Measurements from ENCODE around the gene THUMPD1. TPM values are rescaled to one million over a fixed set of nuclear protein-coding genes. Genes with fewer than 3 reads are reported as not detected.
A peak's percentile ranks its signal among the peaks of the same experiment; 100 is the strongest.

The THUMPD1 gene
- 10 to 100 TPM; 39.2 to 43.8 TPM for total RNA-seq

GRCh38 chr16:20741554-20742285, at the start of gene THUMPD1:
TSS of gene THUMPD1 (minus strand) at chr16:20741818. CDS start at chr16:20741739, 79 bp downstream.
- peak within 1 kb of the TSS; percentile 98 for H3K27ac Mint-ChIP-seq
- ChIA-PET CTCF (interaction anchor here (0.9 to 1.8 kb wide), 4 partner anchors 21 to 107 kb away, joined by 3 to 10 read pairs (median 4); partner anchors contain the start of gene ACSM3), POLR2A (interaction anchor here (0.6 to 2.6 kb wide), 7 partner anchors 10 to 1675 kb away, joined by 3 to 19 read pairs (median 4); partner anchors contain the start of genes ACSM3 and COQ7)
- peak; percentile 99 for DNase-seq
- peak; percentile 96 for ATAC-seq
- peak within 1 kb of the TSS; percentile 94 for H3K4me3 Mint-ChIP-seq
- H3K4me1 Mint-ChIP-seq (ENCODE audit: low read depth) = peaks cover 25% of the 10 kb centered on the region
- H3K9me3 Mint-ChIP-seq (ENCODE audit: insufficient read depth) = peaks cover under 1% of the 10 kb centered on the region
- peaks cover 15% of the 10 kb centered on the region for H3K36me3 Mint-ChIP-seq (ENCODE audit: low read depth)
- H3K27me3 Mint-ChIP-seq (ENCODE audit: low read depth) = no peaks in the 10 kb centered on the region

- H3K36me3 Mint-ChIP-seq (ENCODE audit: low read depth) = no peaks in the 10 kb centered on the region
- H3K4me1 Mint-ChIP-seq (ENCODE audit: low read depth) = no peaks in the 10 kb centered on the region
- ChIA-PET CTCF (no interaction called here), POLR2A (no interaction called here)
- H3K27ac Mint-ChIP-seq = no peak overlapping the region
- no peak for ATAC-seq
- DNase-seq = no peak
- no peaks in the 10 kb centered on the region for H3K27me3 Mint-ChIP-seq (ENCODE audit: low read depth)
- H3K9me3 Mint-ChIP-seq (ENCODE audit: insufficient read depth) = no peaks in the 10 kb centered on the region
- H3K4me3 Mint-ChIP-seq = no peak overlapping the region
These were observed 47.5 kb upstream of the THUMPD1 start for GRCh38 chr16:20789130-20789529.

- no peak for ATAC-seq
- Mint-ChIP-seq H3K27ac (no peak overlapping the region), H3K4me3 (no peak overlapping the region), H3K27me3 (ENCODE audit: low read depth) (no peaks in the 10 kb centered on the region), H3K36me3 (ENCODE audit: low read depth) (no peaks in the 10 kb centered on the region), H3K4me1 (ENCODE audit: low read depth) (no peaks in the 10 kb centered on the region), H3K9me3 (ENCODE audit: insufficient read depth) (no peaks in the 10 kb centered on the region)
- POLR2A ChIA-PET = no interaction called here
- DNase-seq = no peak
- CTCF ChIA-PET = interaction anchor here (1.5 kb wide), 1 partner anchor 9 kb away, joined by 6 read pairs; no protein-coding TSS in a partner anchor
These were observed 42.6 kb upstream of the THUMPD1 start for GRCh38 chr16:20784204-20784603.

GRCh38 chr16:20782470-20782869, 40.9 kb upstream of the THUMPD1 start:
- DNase-seq = no peak
- no peak for ATAC-seq
- H3K4me1 Mint-ChIP-seq (ENCODE audit: low read depth) = no peaks in the 10 kb centered on the region
- H3K27me3 Mint-ChIP-seq (ENCODE audit: low read depth) = no peaks in the 10 kb centered on the region
- H3K9me3 Mint-ChIP-seq (ENCODE audit: insufficient read depth) = no peaks in the 10 kb centered on the region
- ChIA-PET POLR2A (no interaction called here), CTCF (no interaction called here)
- no peak overlapping the region for H3K27ac Mint-ChIP-seq
- peaks cover 2% of the 10 kb centered on the region for H3K36me3 Mint-ChIP-seq (ENCODE audit: low read depth)
- H3K4me3 Mint-ChIP-seq = no peak overlapping the region

GRCh38 chr16:20781697-20782096, 40.1 kb upstream of the THUMPD1 start:
- H3K9me3 Mint-ChIP-seq (ENCODE audit: insufficient read depth) = no peaks in the 10 kb centered on the region
- H3K27ac Mint-ChIP-seq = no peak overlapping the region
- CTCF ChIA-PET = interaction anchor here (0.6 to 1.0 kb wide), 3 partner anchors 9 to 339 kb away, joined by 3 read pairs; no protein-coding TSS in a partner anchor
- no peaks in the 10 kb centered on the region for H3K4me1 Mint-ChIP-seq (ENCODE audit: low read depth)
- H3K4me3 Mint-ChIP-seq = no peak overlapping the region
- POLR2A ChIA-PET = no interaction called here
- DNase-seq (no peak), ATAC-seq (no peak)
- H3K36me3 Mint-ChIP-seq (ENCODE audit: low read depth) = peaks cover 3% of the 10 kb centered on the region
- H3K27me3 Mint-ChIP-seq (ENCODE audit: low read depth) = no peaks in the 10 kb centered on the region

GRCh38 chr16:20774703-20775362, 33.2 kb upstream of the THUMPD1 start:
- peaks cover 3% of the 10 kb centered on the region for H3K36me3 Mint-ChIP-seq (ENCODE audit: low read depth)
- no peaks in the 10 kb centered on the region for H3K9me3 Mint-ChIP-seq (ENCODE audit: insufficient read depth)
- peak; percentile 77 for DNase-seq
- H3K27ac Mint-ChIP-seq = no peak overlapping the region
- ATAC-seq = peak; percentile 98
- ChIA-PET POLR2A (interaction anchor here (0.7 kb wide), 1 partner anchor 198 kb away, joined by 3 read pairs; no protein-coding TSS in a partner anchor), CTCF (interaction anchor here (0.6 to 3.3 kb wide), 12 partner anchors 10 to 386 kb away, joined by 3 to 35 read pairs (median 4); partner anchors contain the start of genes ACSM3, ERI2 and REXO5)
- no peaks in the 10 kb centered on the region for H3K27me3 Mint-ChIP-seq (ENCODE audit: low read depth)
- no peaks in the 10 kb centered on the region for H3K4me1 Mint-ChIP-seq (ENCODE audit: low read depth)
- no peak overlapping the region for H3K4me3 Mint-ChIP-seq

- POLR2A ChIA-PET = interaction anchor here (0.7 kb wide), 1 partner anchor 105 kb away, joined by 3 read pairs; no protein-coding TSS in a partner anchor
- Mint-ChIP-seq H3K27ac (no peak overlapping the region), H3K4me1 (ENCODE audit: low read depth) (no peaks in the 10 kb centered on the region), H3K36me3 (ENCODE audit: low read depth) (peaks cover 3% of the 10 kb centered on the region), H3K4me3 (no peak overlapping the region), H3K9me3 (ENCODE audit: insufficient read depth) (no peaks in the 10 kb centered on the region), H3K27me3 (ENCODE audit: low read depth) (no peaks in the 10 kb centered on the region)
- no peak for ATAC-seq
- no peak for DNase-seq
- CTCF ChIA-PET = interaction anchor here (1.6 to 3.3 kb wide), 2 partner anchors 9 to 14 kb away, joined by 8 to 35 read pairs; partner anchors contain the start of gene ACSM3
These were observed 32.1 kb upstream of the THUMPD1 start for GRCh38 chr16:20773679-20774078.

GRCh38 chr16:20768818-20769217, 27.2 kb upstream of the THUMPD1 start:
- Mint-ChIP-seq H3K4me3 (no peak overlapping the region), H3K36me3 (ENCODE audit: low read depth) (no peaks in the 10 kb centered on the region), H3K4me1 (ENCODE audit: low read depth) (peaks cover 10% of the 10 kb centered on the region), H3K27me3 (ENCODE audit: low read depth) (no peaks in the 10 kb centered on the region), H3K27ac (no peak overlapping the region), H3K9me3 (ENCODE audit: insufficient read depth) (no peaks in the 10 kb centered on the region)
- POLR2A ChIA-PET = no interaction called here
- DNase-seq (no peak), ATAC-seq (no peak)
- CTCF ChIA-PET = no interaction called here

GRCh38 chr16:20768121-20768520, 26.5 kb upstream of the THUMPD1 start:
- POLR2A ChIA-PET = no interaction called here
- Mint-ChIP-seq H3K4me1 (ENCODE audit: low read depth) (peaks cover 17% of the 10 kb centered on the region), H3K36me3 (ENCODE audit: low read depth) (peaks cover 3% of the 10 kb centered on the region), H3K27me3 (ENCODE audit: low read depth) (no peaks in the 10 kb centered on the region), H3K4me3 (no peak overlapping the region), H3K9me3 (ENCODE audit: insufficient read depth) (no peaks in the 10 kb centered on the region), H3K27ac (no peak overlapping the region)
- no peak for ATAC-seq
- CTCF ChIA-PET = no interaction called here
- DNase-seq = no peak

GRCh38 chr16:20767577-20767976, 26.0 kb upstream of the THUMPD1 start:
- ATAC-seq = no peak
- H3K4me1 Mint-ChIP-seq (ENCODE audit: low read depth) = peaks cover 22% of the 10 kb centered on the region
- POLR2A ChIA-PET = no interaction called here

GRCh38 chr16:20766294-20766693, 24.7 kb upstream of the THUMPD1 start:
- H3K27me3 Mint-ChIP-seq (ENCODE audit: low read depth) = no peaks in the 10 kb centered on the region
- CTCF ChIA-PET = interaction anchor here (2.8 to 4.4 kb wide), 2 partner anchors 9 to 26 kb away, joined by 10 to 35 read pairs; no protein-coding TSS in a partner anchor
- no peak overlapping the region for H3K27ac Mint-ChIP-seq
- ATAC-seq (no peak), DNase-seq (no peak)
- peaks cover 23% of the 10 kb centered on the region for H3K4me1 Mint-ChIP-seq (ENCODE audit: low read depth)
- peaks cover 14% of the 10 kb centered on the region for H3K36me3 Mint-ChIP-seq (ENCODE audit: low read depth)
- no peaks in the 10 kb centered on the region for H3K9me3 Mint-ChIP-seq (ENCODE audit: insufficient read depth)
- H3K4me3 Mint-ChIP-seq = no peak overlapping the region
- POLR2A ChIA-PET = no interaction called here

More at GRCh38 chr16:20767577-20767976, 26.0 kb upstream of the THUMPD1 start:
- Mint-ChIP-seq H3K4me3 (no peak overlapping the region), H3K36me3 (ENCODE audit: low read depth) (peaks cover 4% of the 10 kb centered on the region), H3K27me3 (ENCODE audit: low read depth) (no peaks in the 10 kb centered on the region), H3K9me3 (ENCODE audit: insufficient read depth) (no peaks in the 10 kb centered on the region), H3K27ac (no peak overlapping the region)
- DNase-seq = no peak
- CTCF ChIA-PET = no interaction called here

GRCh38 chr16:20765732-20766131, 24.1 kb upstream of the THUMPD1 start:
- Mint-ChIP-seq H3K4me1 (ENCODE audit: low read depth) (peaks cover 23% of the 10 kb centered on the region), H3K9me3 (ENCODE audit: insufficient read depth) (no peaks in the 10 kb centered on the region), H3K36me3 (ENCODE audit: low read depth) (peaks cover 14% of the 10 kb centered on the region), H3K27me3 (ENCODE audit: low read depth) (no peaks in the 10 kb centered on the region), H3K4me3 (no peak overlapping the region), H3K27ac (no peak overlapping the region)
- ChIA-PET POLR2A (interaction anchor here (2.5 to 3.0 kb wide), 2 partner anchors 25 to 41 kb away, joined by 11 to 19 read pairs; partner anchors contain the start of genes ERI2, REXO5 and THUMPD1), CTCF (interaction anchor here (2.8 to 4.4 kb wide), 2 partner anchors 10 to 25 kb away, joined by 10 to 35 read pairs; no protein-coding TSS in a partner anchor)
- ATAC-seq (no peak), DNase-seq (no peak)
